ENCODE data around the gene MLPH.

The MLPH gene

GRCh38 chr2:237448626-237449025, 38.4 kb upstream of the MLPH start:
- Histone ChIP-seq H3K4me3 (ENCODE audit: extremely low read depth, insufficient read depth, low read length, poor library complexity, severe bottlenecking) (no peak overlapping the region), H3K27ac (ENCODE audit: low read depth, low read length, severe bottlenecking) (no peak overlapping the region), H3K36me3 (ENCODE audit: control insufficient read depth, insufficient read depth, low read length) (no peaks in the 10 kb centered on the region), H3K9me3 (ENCODE audit: control insufficient read depth, low read length) (peaks cover 8% of the 10 kb centered on the region), H3K4me1 (ENCODE audit: control insufficient read depth, insufficient read depth, low read length, poor library complexity, severe bottlenecking) (peaks cover 6% of the 10 kb centered on the region)
- 93% methylated on average over 4 of the region's 6 CpGs; no CpG with 5 or more reads in 1 of the 2 experiments for WGBS, 2 experiments (ENCODE audit: insufficient coverage in 2 of 2)

GRCh38 chr2:237449193-237449881, 37.7 kb upstream of the MLPH start:
- Histone ChIP-seq H3K27ac (ENCODE audit: low read depth, low read length, severe bottlenecking) (peak overlapping the region; percentile 7), H3K4me1 (ENCODE audit: control insufficient read depth, insufficient read depth, low read length, poor library complexity, severe bottlenecking) (peaks cover 6% of the 10 kb centered on the region), H3K9me3 (ENCODE audit: control insufficient read depth, low read length) (peaks cover 8% of the 10 kb centered on the region), H3K36me3 (ENCODE audit: control insufficient read depth, insufficient read depth, low read length) (no peaks in the 10 kb centered on the region), H3K4me3 (ENCODE audit: extremely low read depth, insufficient read depth, low read length, poor library complexity, severe bottlenecking) (no peak overlapping the region)
- WGBS, 2 experiments (ENCODE audit: insufficient coverage in 2 of 2), result 85 to 86% methylated on average over 12 to 13 of the region's 13 CpGs

- WGBS, 2 experiments (ENCODE audit: insufficient coverage in 2 of 2), result 98% methylated on average over 4 to 6 of the region's 6 CpGs
- Histone ChIP-seq H3K36me3 (ENCODE audit: control insufficient read depth, insufficient read depth, low read length) (no peaks in the 10 kb centered on the region), H3K27ac (ENCODE audit: low read depth, low read length, severe bottlenecking) (peak overlapping the region; percentile 7), H3K4me1 (ENCODE audit: control insufficient read depth, insufficient read depth, low read length, poor library complexity, severe bottlenecking) (peaks cover 6% of the 10 kb centered on the region), H3K4me3 (ENCODE audit: extremely low read depth, insufficient read depth, low read length, poor library complexity, severe bottlenecking) (no peak overlapping the region), H3K9me3 (ENCODE audit: control insufficient read depth, low read length) (peaks cover 8% of the 10 kb centered on the region)
These were observed 36.9 kb upstream of the MLPH start for GRCh38 chr2:237450108-237450507.

GRCh38 chr2:237450583-237450982, 36.5 kb upstream of the MLPH start:
- WGBS, 2 experiments (ENCODE audit: insufficient coverage in 2 of 2), result 93% methylated on average over 9 of the region's 13 CpGs
- H3K4me1 ChIP-seq (ENCODE audit: control insufficient read depth, insufficient read depth, low read length, poor library complexity, severe bottlenecking), result peaks cover 6% of the 10 kb centered on the region

GRCh38 chr2:237451643-237452469, 35.2 kb upstream of the MLPH start:
- Histone ChIP-seq H3K36me3 (ENCODE audit: control insufficient read depth, insufficient read depth, low read length) (no peaks in the 10 kb centered on the region), H3K4me3 (ENCODE audit: extremely low read depth, insufficient read depth, low read length, poor library complexity, severe bottlenecking) (no peak overlapping the region), H3K9me3 (ENCODE audit: control insufficient read depth, low read length) (peaks cover 8% of the 10 kb centered on the region), H3K27ac (ENCODE audit: low read depth, low read length, severe bottlenecking) (no peak overlapping the region), H3K4me1 (ENCODE audit: control insufficient read depth, insufficient read depth, low read length, poor library complexity, severe bottlenecking) (peaks cover 11% of the 10 kb centered on the region)
- 60 to 64% methylated on average over 12 to 17 of the region's 20 CpGs for WGBS, 2 experiments (ENCODE audit: insufficient coverage in 2 of 2)

More at GRCh38 chr2:237450583-237450982, 36.5 kb upstream of the MLPH start:
- Histone ChIP-seq H3K9me3 (ENCODE audit: control insufficient read depth, low read length) (peaks cover 8% of the 10 kb centered on the region), H3K36me3 (ENCODE audit: control insufficient read depth, insufficient read depth, low read length) (no peaks in the 10 kb centered on the region), H3K27ac (ENCODE audit: low read depth, low read length, severe bottlenecking) (no peak overlapping the region), H3K4me3 (ENCODE audit: extremely low read depth, insufficient read depth, low read length, poor library complexity, severe bottlenecking) (no peak overlapping the region)

GRCh38 chr2:237452861-237453260, 34.2 kb upstream of the MLPH start:
- Histone ChIP-seq H3K36me3 (ENCODE audit: control insufficient read depth, insufficient read depth, low read length) (no peaks in the 10 kb centered on the region), H3K4me1 (ENCODE audit: control insufficient read depth, insufficient read depth, low read length, poor library complexity, severe bottlenecking) (peaks cover 11% of the 10 kb centered on the region), H3K4me3 (ENCODE audit: extremely low read depth, insufficient read depth, low read length, poor library complexity, severe bottlenecking) (no peak overlapping the region), H3K9me3 (ENCODE audit: control insufficient read depth, low read length) (peaks cover 8% of the 10 kb centered on the region), H3K27ac (ENCODE audit: low read depth, low read length, severe bottlenecking) (no peak overlapping the region)
- 87 to 100% methylated on average over 1 to 3 of the region's 3 CpGs for WGBS, 2 experiments (ENCODE audit: insufficient coverage in 2 of 2)

- Histone ChIP-seq H3K36me3 (ENCODE audit: control insufficient read depth, insufficient read depth, low read length) (no peaks in the 10 kb centered on the region), H3K4me1 (ENCODE audit: control insufficient read depth, insufficient read depth, low read length, poor library complexity, severe bottlenecking) (peaks cover 9% of the 10 kb centered on the region), H3K27ac (ENCODE audit: low read depth, low read length, severe bottlenecking) (no peak overlapping the region), H3K9me3 (ENCODE audit: control insufficient read depth, low read length) (peaks cover 8% of the 10 kb centered on the region), H3K4me3 (ENCODE audit: extremely low read depth, insufficient read depth, low read length, poor library complexity, severe bottlenecking) (no peak overlapping the region)
- WGBS, 2 experiments (ENCODE audit: insufficient coverage in 2 of 2), result 95 to 100% methylated on average over 2 to 3 of the region's 3 CpGs
These were observed 33.4 kb upstream of the MLPH start for GRCh38 chr2:237453671-237454070.

GRCh38 chr2:237455764-237456163, 31.3 kb upstream of the MLPH start:
- Histone ChIP-seq H3K4me3 (ENCODE audit: extremely low read depth, insufficient read depth, low read length, poor library complexity, severe bottlenecking) (no peak overlapping the region), H3K27ac (ENCODE audit: low read depth, low read length, severe bottlenecking) (no peak overlapping the region), H3K36me3 (ENCODE audit: control insufficient read depth, insufficient read depth, low read length) (no peaks in the 10 kb centered on the region), H3K4me1 (ENCODE audit: control insufficient read depth, insufficient read depth, low read length, poor library complexity, severe bottlenecking) (peaks cover 11% of the 10 kb centered on the region), H3K9me3 (ENCODE audit: control insufficient read depth, low read length) (peaks cover 10% of the 10 kb centered on the region)
- 87 to 94% methylated on average over 3 of the region's 5 CpGs for WGBS, 2 experiments (ENCODE audit: insufficient coverage in 2 of 2)

GRCh38 chr2:237456200-237456843, 30.7 kb upstream of the MLPH start:
- no peak overlapping the region for H3K27ac ChIP-seq (ENCODE audit: low read depth, low read length, severe bottlenecking)

GRCh38 chr2:237457388-237457941, 29.6 kb upstream of the MLPH start:
- H3K9me3 ChIP-seq (ENCODE audit: control insufficient read depth, low read length), result peaks cover 10% of the 10 kb centered on the region
- H3K4me3 ChIP-seq (ENCODE audit: extremely low read depth, insufficient read depth, low read length, poor library complexity, severe bottlenecking), result no peak overlapping the region
- no peak overlapping the region for H3K27ac ChIP-seq (ENCODE audit: low read depth, low read length, severe bottlenecking)
- WGBS, 2 experiments (ENCODE audit: insufficient coverage in 2 of 2), result 82 to 91% methylated on average over 1 of the region's 2 CpGs
- H3K36me3 ChIP-seq (ENCODE audit: control insufficient read depth, insufficient read depth, low read length), result no peaks in the 10 kb centered on the region
- peaks cover 11% of the 10 kb centered on the region for H3K4me1 ChIP-seq (ENCODE audit: control insufficient read depth, insufficient read depth, low read length, poor library complexity, severe bottlenecking)

More at GRCh38 chr2:237456200-237456843, 30.7 kb upstream of the MLPH start:
- peaks cover 10% of the 10 kb centered on the region for H3K9me3 ChIP-seq (ENCODE audit: control insufficient read depth, low read length)
- WGBS, 2 experiments (ENCODE audit: insufficient coverage in 2 of 2), result 86 to 94% methylated on average over 8 of the region's 11 CpGs
- peaks cover 11% of the 10 kb centered on the region for H3K4me1 ChIP-seq (ENCODE audit: control insufficient read depth, insufficient read depth, low read length, poor library complexity, severe bottlenecking)
- H3K36me3 ChIP-seq (ENCODE audit: control insufficient read depth, insufficient read depth, low read length), result no peaks in the 10 kb centered on the region
- H3K4me3 ChIP-seq (ENCODE audit: extremely low read depth, insufficient read depth, low read length, poor library complexity, severe bottlenecking), result no peak overlapping the region
